DMS79 treated with DMSO at 0.1 percent for 48 hours (cell line): ENCODE measurements around the gene KIFC3.
A peak's percentile ranks its signal among the peaks of the same experiment; 100 is the strongest.
"Not testable (repeated sequence)": the region's sequence is repeated elsewhere in the genome, so short reads cannot be mapped to it uniquely, and the experiment has no call there.

Experiments
- DNase-seq: peaks from one replicate; lab custom pipeline; 2025; lab: John Stamatoyannopoulos, UW

The KIFC3 gene

DNA sequence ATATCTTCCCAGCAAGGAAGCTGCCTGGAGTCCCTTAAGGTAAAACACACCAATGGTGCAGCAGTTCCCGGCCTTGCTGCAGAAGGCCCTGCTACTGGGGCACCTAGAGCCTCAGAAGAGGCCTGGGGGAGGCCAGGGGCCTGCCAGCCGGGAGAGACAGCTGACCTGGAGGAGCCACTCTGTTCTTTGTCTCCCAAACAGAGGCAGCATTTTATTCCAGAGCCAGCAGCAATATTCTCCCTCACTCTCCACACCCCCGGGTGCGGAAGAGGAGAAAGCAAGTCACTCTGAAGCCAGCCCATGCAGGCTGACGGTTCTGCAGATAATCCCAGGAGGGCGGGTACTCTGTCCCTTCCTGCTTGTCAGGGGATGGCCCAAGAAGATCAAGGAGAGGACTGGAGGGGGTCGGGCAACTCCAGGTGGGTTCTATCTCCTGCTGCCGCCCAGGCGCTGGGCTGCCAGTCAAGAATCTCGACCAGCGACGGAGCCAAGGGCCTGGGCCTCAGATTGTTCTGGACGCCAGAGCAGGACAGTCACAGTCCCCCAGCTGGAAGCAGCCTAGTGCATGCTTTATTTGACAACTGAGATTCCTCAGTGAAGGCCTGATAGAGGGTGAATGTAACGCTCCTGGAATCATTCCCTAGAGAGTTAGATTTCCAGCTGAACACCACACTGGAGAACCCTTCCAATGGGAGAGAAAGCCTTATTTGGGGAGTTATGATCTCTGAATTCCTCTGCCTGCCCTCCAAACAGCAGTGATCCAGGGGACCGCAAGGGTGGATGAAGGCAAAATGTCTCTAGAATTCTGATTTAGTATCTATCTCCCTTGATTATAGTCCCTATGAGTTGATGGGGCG lies 1.1 kb upstream of the KIFC3 start:
- no peak for DNase-seq

DNA sequence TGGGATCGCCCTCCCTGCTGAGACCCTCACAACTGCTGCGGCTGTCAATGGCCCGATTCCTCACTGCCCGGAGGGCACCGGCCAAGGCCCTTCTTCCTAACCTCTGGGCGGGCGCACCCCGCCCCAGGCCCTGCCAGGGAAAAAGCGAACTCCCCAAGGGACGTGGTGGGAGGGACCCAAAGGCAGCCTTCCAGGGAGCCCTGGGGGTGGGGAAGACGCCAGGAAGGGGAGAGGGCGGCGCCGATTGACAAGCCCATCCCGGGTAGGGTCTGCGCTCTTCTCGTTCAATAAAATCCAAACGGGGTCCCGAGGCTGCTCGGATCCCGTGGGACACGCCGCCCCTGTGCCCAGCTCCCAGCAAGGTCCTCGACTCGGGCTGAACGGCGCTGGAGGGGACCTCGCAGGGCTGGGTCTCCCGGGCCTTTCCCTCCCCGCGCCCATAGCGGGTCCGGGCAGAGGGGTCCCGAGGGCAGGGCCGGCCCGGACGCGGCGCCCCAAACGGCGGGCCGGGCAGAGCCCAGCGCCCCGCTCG lies 416 bp downstream of the KIFC3 start:
- no peak for DNase-seq

DNA sequence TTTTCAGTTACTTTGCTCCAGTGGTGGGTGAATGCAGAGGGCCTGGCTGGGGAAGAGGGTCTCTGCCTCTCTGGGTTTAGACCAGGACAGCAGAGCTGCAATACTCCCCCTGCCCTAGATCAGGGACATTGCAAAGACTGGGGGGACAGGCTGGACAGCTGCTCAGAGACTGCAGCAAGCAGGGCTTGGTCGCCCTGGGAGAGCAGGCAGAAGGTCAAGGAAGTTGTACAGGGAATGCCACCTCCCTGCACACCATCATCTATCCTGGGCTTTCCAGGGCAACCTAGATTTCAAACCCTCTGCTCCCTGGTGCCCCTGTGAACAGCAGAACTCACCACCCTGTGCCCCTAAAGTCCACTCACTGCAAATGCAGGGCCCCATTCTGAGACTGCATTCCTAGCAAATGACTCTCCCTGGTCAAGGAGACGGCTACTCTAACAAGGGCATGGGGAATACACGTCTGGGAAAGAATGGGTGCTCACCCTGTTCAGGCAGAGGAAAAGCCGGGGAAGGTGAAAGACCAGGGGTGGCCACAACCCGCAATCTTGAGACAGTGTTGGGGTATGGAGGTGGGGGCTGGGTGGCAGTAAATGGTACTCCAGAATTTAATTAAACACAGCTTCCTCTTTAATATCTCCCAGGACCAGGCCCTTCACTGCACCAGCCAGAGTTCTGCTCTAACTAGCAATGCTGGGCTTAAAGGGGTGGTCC lies 1.0 kb downstream of the KIFC3 start:
- DNase-seq: no peak

DNA sequence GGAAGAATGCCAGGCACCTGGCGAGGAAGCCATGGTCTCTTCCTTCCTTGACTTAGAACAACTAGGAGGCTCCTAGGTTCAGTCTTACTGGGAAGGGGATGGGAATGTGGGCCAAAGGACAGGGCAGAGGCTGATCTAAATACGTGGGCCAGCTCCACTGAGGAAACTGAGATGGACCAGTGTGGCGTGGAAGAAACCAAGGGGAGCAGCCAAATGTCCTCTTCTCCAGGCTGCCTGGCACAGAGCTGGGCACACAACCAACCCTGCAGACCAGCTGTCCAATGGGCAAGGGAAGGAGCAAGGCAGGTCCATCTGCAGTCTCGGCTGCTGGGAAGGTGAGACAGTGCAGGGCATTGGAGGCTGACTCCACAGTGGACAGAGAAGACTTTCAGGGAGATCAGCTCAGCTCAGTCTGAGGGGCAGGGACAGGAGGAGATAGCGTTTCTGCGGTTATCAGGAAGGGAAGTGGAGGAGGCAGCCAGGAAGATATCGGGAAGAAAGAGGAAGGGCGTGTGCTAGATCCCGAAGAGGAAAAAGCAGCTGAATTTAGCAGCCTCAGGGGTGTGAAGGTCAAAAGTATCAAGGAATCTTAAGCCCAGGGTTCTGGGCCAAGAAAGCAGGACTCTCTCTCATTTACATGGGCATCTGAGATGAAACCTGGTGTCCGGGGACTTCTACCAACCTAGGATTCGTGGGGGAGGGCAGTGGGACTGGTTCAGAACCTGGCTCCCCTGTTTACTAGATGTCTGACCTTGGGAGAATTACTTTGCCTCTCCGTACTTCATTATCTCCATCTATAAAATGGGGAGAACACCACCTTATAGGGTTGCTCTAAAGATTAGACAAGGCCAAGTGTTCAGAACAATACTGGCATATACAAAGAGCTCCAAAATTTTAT lies 1.8 kb downstream of the KIFC3 start:
- DNase-seq: no peak

DNA sequence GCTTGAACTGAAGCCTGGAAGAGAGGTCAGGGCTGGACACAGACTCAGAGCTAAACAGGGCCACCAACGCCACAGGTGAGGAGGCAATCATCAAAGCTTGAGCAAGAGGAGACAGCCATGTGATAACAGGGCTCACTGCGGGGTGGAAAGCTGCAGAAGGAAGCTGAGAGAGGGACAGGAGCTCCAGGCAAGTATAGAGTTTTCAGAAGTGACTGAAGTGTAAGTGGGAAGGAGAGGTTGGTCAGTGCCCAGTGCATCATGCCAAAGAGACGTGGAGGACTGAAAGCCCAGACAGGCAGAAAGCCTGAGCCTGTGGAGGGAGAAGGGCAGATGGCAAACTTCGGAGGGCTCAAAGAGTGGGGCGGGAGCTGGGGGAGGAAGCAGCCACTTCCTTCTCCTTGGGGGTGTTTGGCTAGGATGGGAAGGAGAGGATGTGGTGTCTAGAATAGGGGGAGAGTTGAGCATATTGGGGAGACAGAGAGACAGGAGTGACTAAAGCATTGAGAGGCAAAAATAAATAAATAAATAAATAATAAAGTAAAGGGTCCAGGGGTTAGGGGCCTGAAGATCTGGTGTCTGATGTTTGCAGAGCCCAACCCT lies 2.6 kb downstream of the KIFC3 start:
- peak; percentile 44 for DNase-seq

DNA sequence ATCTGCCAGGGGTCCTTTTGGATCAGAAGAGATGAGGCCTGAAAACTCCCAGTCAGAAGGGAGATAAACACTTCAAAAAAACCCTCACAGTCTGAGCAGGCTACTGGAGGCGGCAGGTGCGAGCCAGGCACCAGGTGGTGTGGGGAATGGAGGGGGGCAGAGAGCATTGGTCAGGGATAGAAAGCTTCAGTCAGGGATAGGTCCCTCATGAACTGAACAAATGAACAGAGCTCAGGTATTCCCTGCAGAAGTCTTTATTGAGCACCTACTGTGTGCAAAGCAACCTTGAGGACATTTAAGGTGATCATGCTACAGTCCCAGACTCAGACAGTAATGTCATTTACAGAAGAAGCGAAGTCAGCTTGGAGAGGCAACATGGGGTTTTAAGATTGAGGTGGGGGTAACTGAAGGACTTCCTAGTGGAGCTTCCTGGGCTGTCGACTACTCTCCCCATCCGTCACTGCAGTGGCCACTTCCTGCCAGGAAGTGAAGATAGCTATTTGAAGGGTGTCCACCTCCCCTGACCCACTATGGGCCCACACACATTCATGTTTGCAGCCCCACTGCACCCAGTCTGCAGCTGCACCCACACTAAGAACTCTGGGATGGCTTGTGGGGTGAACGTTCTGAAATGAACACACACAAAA lies 3.2 kb downstream of the KIFC3 start:
- DNase-seq: peak; percentile 38

DNA sequence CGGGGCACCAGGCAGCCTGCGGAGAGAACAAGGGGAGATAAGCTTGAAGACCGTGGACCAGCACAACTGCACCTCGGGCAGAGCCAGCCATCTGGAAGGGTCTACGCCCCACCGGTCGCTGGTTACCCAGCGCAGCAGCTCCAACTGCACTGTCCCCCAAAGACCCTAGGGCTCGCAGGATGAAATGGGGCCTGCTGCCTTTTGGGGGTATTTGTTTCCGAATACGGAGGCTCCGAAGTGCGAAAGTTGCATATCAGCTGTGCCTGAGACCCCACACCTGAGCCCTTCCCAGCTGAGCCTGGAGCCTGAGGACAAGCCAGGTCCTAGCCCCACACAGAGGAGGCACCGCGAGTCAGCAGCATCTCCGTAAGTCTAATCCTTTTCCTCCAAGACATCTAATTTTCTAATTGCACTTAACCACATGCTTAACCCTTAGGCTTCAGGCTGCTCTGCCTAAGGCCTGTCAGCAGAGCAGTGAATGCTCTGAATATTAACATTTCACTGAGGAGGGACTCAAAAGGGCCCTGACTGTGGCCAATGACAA lies 4.0 kb downstream of the KIFC3 start:
- no peak for DNase-seq

DNA sequence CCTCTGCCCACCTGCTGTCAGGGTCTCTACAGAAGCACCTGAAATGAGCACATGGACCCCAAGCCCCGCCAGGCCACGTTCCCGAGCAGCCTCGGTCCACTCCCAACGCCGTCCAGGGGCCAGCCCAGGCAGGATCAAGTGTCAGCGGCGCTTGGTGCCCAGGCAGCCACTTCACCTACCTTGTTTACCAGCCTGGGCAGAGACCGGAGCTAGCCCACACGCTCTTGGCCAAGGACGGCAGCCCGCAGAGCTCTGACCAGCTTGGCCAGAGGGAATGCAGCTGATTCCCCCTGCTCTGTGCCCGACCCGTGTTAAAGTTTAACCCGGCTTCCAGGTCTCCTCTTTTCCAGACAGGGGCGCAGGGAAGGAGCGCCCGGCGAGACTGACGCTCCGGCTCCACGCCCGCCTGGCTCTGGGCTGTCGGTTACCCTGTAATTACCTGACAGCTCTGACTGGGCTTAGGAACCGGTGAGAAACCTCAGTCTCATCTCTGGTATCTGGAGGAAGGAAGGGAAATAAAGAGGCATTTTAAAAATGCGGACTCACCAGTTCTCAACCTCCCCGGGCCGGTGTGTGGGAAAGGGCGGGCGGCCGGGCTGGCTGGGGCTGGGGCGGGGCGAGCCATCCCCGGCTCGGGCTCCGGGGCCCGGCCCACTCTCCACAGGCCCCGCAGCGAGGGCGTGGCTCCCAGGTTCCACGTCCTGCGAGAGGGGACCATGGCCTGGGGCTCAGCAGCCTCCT lies 4.6 kb downstream of the KIFC3 start:
- peak; percentile 34 for DNase-seq

DNA sequence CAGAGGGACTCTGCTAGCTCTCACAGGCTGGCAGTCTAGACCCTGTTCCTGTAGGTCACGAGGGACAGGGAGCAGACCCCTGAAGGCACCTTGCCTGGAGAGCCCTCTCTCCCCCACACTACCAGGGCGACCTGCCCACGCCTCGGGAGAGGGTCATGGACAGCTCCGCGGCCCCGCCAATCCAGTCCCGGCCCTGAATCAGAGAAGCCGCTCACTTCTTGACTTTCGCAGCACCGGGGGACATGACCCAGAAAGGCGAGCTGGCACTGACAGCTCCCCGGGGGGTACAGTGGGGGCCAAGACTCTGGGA lies 5.1 kb downstream of the KIFC3 start:
- DNase-seq: no peak

DNA sequence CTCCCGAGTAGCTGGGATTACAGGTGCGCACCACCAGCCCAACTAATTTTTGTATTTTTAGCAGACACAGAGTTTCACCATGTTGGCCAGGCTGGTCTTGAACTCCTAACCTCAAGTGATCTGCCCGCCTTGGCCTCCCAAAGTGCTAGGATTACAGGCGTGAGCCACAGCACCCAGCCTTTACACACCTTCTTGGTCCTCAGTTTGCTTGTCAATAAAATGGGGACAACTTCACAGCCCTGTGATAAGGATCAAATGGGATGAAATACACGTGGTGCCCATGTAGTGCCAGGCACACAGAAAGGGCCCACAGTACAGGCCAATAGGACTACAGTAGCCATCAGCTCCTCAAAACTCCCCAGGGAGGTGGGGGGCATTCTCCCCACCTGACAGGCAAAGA lies 6.3 kb downstream of the KIFC3 start:
- DNase-seq: not testable (repeated sequence)

DNA sequence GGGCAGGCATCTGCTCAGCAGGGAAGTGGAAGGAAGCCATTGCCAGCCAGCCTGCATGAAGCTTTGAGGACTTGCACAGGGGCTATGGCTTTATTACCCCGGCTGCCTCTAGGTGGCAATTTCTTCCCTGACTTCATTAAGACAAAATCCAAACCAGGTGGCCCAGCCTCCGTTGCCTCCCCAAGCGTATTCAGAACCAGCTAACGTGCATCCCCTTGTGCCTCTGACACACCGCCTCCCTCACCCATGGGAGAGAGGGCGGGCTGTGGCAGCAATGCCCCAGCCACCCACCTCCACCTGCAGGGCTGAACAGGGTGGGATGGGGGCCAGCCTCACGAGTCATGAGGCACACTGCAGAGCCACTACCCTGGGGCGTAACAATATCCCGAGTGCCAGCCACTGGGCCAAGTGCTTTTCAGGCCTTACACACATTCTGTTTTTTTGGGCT lies 6.8 kb downstream of the KIFC3 start:
- DNase-seq: peak; percentile 45

DNA sequence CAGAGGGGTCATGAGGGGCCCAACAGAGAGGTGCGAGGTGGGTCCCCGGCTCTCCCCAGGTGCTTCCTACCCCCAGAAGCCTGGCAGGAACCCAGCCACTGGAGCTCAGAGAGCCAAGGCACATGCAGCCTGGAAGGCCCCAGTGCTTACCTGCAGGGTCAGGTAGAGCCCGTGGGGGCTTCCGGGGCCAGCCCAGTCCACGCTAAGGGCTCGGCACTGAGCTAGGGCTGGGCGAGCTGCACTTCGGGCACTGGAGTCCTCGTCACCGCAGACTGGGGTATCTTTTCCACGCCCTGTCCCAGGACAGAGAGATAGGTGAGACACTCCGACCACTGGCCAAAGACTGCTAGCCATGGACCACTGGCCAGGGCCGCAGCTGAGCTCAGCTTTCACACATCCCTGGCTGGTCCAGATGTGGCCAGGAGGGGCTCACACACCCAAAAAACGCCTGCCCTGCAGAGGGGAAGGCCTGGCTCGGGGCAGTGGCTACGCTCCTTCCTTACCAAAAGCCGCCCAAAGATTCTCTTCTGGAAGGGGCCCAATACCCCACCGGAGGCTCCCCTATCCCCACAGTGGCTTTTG lies 7.4 kb downstream of the KIFC3 start:
- no peak for DNase-seq

DNA sequence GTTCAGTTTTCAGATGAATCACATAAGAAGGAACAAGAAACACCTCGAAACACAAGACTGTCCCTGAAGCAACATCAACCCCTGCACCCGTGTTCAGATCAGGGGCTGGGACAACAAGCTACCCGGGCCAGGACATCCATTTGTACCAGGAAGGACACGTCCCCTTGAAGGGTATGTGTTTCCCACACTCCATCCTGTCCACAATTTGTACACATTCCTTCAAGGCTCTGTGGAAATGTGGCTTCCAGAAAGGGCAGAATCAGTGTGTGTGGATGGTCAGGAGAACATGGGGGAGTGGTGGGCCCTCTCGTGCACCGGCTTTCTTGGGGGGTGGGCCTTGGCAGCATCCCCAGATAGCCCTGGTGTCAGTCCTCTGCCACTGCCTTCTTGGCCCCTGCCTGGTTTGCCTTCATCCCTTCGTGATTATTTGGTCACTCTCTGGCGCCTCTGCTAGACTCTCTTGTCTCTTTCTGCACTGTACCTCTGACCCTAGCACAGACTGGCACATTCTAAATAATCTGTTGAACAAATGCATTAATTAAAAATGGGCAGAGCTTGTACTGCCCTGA lies 10.3 kb downstream of the KIFC3 start:
- no peak for DNase-seq

DNA sequence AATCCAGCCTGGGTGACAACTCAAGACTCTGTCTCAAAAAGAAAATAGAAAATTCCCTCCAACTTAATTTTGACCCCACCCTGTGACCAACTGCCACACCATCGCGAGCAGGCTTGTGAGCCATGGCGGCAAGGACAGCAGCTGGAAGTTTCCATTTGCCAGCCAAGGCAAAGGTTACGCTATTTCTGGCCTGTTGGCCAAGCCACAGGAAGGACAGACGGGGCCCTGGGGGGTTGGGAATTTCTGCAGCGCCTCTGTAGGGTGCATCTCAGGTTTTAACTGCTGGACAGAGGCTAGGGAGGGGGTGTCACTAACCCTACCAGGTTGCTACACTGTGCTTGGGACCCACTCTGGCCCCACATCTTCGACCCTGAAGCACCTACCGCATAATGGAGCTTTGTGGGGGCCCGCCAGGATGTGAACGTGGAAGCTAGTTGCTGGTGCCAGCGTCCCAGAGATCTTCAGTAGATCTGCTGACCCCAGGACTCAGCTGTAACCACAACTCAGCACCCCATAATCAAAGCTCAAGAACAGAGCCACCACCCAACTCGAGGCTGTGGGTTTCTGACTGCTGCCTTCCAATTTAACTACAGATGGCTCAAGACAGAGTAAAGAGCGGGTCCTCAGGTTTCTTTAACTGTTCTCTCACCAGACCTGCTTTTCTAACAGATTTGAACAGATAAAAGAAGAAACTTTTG lies 10.9 kb downstream of the KIFC3 start:
- no peak for DNase-seq

DNA sequence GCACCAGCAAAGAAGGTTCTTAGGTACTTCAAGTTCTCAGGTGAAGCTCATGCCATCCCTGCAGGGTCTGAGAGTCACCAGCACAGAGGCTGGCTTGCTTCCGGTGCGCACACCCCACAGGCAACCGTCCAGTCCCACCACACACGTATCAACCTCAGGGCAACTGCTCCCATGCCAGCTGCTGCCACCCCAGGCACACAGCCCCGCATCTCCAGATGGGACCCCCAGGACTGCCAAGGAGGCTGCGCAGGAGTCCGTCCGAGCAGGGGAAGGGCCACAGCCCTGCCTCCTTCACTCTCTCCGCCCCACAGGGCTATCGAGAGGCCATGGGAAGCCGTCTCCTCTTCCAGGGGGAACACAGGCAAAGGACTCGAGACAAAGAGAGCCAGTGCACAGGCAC lies 13.3 kb downstream of the KIFC3 start:
- DNase-seq: no peak

DNA sequence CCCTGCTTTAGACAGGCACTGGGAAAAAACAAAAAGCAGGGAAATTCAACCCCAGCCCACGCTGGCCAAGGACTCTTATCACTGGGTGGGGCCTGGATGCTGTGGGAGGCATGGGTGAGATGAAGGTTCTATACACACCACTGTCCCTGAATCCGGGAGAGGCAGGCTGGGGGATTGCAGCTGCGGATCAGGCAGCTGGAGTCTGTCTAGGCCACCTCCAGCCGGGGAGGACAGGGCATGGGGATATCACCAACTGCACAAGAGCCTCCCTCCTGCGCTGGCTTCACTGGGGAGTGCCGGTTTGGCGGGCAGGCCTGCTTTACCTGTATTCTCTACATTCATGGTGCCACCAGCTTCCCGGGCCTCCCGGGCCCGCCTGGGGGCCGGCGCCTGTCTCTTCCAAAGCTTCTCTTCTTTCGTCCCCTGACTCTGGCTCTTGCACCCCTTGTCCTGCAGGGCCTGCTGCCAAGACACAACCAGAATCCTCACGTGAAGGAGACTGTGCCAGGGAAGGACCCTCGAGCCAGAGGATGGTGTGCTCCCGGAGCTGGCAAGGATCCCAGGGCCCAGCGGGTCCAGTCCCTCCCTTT lies 13.9 kb downstream of the KIFC3 start:
- DNase-seq: peak; percentile 36

DNA sequence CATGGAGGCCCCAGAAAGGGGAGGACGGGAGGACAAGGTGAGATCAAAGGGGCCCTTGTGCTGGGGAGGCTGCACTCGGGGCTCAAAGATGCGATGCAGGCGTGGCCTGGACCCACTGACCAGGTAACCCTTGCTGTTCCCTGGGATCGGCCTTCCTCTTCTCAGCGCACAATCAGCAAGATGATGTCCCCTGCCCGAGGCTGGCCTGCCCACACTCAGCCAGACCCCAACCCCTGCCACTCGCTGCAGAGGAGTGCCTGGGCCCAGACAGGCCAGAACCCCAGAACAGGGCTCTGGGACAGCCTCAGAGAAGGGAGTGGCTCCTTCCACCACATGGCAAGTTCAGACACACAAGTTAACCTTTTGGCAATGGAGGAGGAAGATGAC lies 14.8 kb downstream of the KIFC3 start:
- no peak for DNase-seq

DNA sequence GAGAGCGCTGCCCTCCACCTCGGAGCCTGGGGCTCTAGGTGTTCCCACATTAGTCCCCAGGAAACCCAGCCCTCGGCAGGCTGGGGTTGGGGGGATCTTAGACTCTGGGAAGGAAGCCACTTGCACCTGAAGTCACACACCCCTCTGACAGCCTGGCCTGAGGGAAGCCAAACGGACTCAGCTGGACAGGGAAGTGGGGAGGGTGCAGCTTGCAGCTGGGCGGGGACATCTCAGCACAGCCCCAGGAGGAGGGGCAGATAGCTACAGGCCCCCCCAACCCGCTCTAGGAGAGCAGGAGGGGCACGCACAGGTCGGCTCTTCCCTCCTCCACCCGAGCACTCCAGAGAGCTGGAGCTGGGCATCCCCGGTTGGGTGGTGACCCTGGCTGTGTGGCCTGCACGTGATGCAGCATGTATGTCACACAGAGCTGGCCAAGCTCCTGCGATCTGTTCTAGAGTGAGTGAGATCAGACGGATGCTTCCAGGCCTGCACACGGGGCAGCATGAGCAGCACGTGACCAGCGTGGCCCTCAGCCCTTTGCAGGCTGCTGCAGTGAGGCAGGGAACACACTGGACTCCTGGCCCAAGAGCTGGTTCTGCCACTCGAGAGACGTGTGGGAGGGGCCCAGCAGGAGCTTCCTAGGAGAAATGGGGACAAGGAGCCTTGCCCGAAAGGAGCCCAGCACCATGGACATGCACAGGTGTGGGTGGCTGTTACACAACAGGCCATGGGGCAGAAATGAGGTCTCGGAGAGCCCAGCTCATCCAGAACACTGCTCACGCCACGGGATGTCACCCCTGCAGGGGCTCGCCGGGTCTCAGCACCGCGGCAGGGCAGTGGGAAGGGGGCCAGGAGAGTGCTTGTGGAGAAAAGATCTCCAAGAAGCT lies 15.4 kb downstream of the KIFC3 start:
- no peak for DNase-seq
